Keratinocyte (primary cell): Measurements from ENCODE around the gene COL6A1. TPM values are rescaled to one million over a fixed set of nuclear protein-coding genes. Genes with fewer than 3 reads are reported as not detected.

Experiments
- DNase-seq: peaks from one replicate; pipeline ENCODE4 v3.0.0-alpha.2; 2011; ENCODE audit warnings: low read depth, missing footprints, low spot score
- FAIRE-seq: peaks from 2 replicates; lab custom pipeline; 2011; peaks lifted over from hg19 to GRCh38; lab: Jason Lieb, UNC
- H2AFZ ChIP-seq: 2 replicates; pipeline ENCODE4 v1.6.0; 2012; ENCODE audit warnings: low read length, control low read depth, inconsistent platforms; ENCODE audit not compliant: control insufficient read depth
- H3K27ac ChIP-seq: 2 replicates; pipeline ENCODE4 v1.5.1; 2011; ENCODE audit warnings: low read length; ENCODE audit not compliant: control insufficient read depth, insufficient read depth
- H3K27me3 ChIP-seq: 3 replicates; pipeline ENCODE4 v1.6.0; 2011; ENCODE audit warnings: low read length; ENCODE audit not compliant: control insufficient read depth, insufficient read depth; ENCODE audit errors: extremely low read depth
- H3K36me3 ChIP-seq, 2 experiments: 2 replicates in 1 of 2; 3 replicates in 1 of 2; pipeline ENCODE4 v1.5.1; 2011; ENCODE audit warnings: low read length in 2 of 2, mild to moderate bottlenecking in 1 of 2; ENCODE audit not compliant: control insufficient read depth in 2 of 2, insufficient read depth in 2 of 2; ENCODE audit errors: extremely low read depth in 1 of 2
- H3K4me1 ChIP-seq: 3 replicates; pipeline ENCODE4 v1.5.1; 2011; ENCODE audit warnings: low read length; ENCODE audit not compliant: control insufficient read depth, insufficient read depth; ENCODE audit errors: extremely low read depth
- H3K4me2 ChIP-seq: 3 replicates; pipeline ENCODE4 v1.6.0; 2011; ENCODE audit warnings: low read depth, low read length; ENCODE audit not compliant: control insufficient read depth, insufficient read depth; ENCODE audit errors: extremely low read depth
- H3K4me3 ChIP-seq, 3 experiments: fragments of 200-600 bp in 1 of 3; sonication (generic) in 1 of 3; 2 replicates in 2 of 3; 3 replicates in 1 of 3; pipeline ENCODE4 v1.5.1; 2011 to 2016; ENCODE audit warnings: low read length in 3 of 3, mild to moderate bottlenecking in 3 of 3, control low read depth in 2 of 3, inconsistent platforms in 1 of 3, low read depth in 1 of 3, mixed read lengths in 1 of 3, mixed run types in 1 of 3, moderate library complexity in 1 of 3; ENCODE audit not compliant: control insufficient read depth in 2 of 3, insufficient read depth in 2 of 3; ENCODE audit errors: extremely low read depth in 1 of 3
- H3K79me2 ChIP-seq: 2 replicates; pipeline ENCODE4 v1.6.0; 2012; ENCODE audit warnings: low read length; ENCODE audit not compliant: control insufficient read depth, insufficient read depth
- H3K9ac ChIP-seq: 3 replicates; pipeline ENCODE4 v1.6.0; 2011; ENCODE audit warnings: low read length; ENCODE audit not compliant: control insufficient read depth, insufficient read depth; ENCODE audit errors: extremely low read depth
- H3K9me1 ChIP-seq: 3 replicates; pipeline ENCODE4 v1.6.0; 2011; ENCODE audit warnings: low read length; ENCODE audit not compliant: control insufficient read depth, insufficient read depth; ENCODE audit errors: extremely low read depth
- H3K9me3 ChIP-seq: 2 replicates; pipeline ENCODE4 v1.5.1; 2012; ENCODE audit warnings: low read depth, low read length; ENCODE audit not compliant: control insufficient read depth
- H4K20me1 ChIP-seq: 3 replicates; pipeline ENCODE4 v1.6.0; 2011; ENCODE audit warnings: low read length; ENCODE audit not compliant: control insufficient read depth, insufficient read depth; ENCODE audit errors: extremely low read depth
- EZH2 ChIP-seq: IDR thresholded peaks from one replicate; pipeline ENCODE4 v1.6.1; 2012; ENCODE audit warnings: inconsistent platforms, mild to moderate bottlenecking, low read length, moderate library complexity
- dilution Hi-C: fragments of 300-500 bp; cut with MboI; formaldehyde crosslinking; loops from one replicate; pipeline ENCODE4 v1.7.0; 2020; ENCODE audit warnings: low sequenced_read_pairs; ENCODE audit not compliant: extremely low pct_ligation_motif_present
- polyA plus RNA-seq, 5 experiments: library from polyadenylated mRNA; depleted of rRNA in 3 of 5; stranded (reverse) in 3 of 5; stranded (forward) in 1 of 5; unstranded in 1 of 5; fragments of >200 nt; gene quantifications; 1 replicate in 1 of 5; 2 replicates in 3 of 5; 3 replicates in 1 of 5; pipeline versions ENCODE4 v1.2.1 to v1.2.3, GENCODE V29; 2011 to 2012; ENCODE audit warnings: missing spikeins in 2 of 5, low read depth in 1 of 5, low replicate concordance in 1 of 5
- TF ChIP-seq, protein P1 (sequence below), 3 experiments: IDR thresholded peaks in 1 of 3; conservative IDR thresholded peaks in 1 of 3; optimal IDR thresholded peaks in 1 of 3; 2 replicates in 2 of 3; 3 replicates in 1 of 3; pipeline versions ENCODE3 to v1.5.1; 2011; ENCODE audit warnings: low read length in 3 of 3, mild to moderate bottlenecking in 3 of 3, moderate library complexity in 2 of 3, control low read depth in 1 of 3, inconsistent platforms in 1 of 3; ENCODE audit not compliant: insufficient read depth in 2 of 3; ENCODE audit errors: extremely low read depth in 1 of 3

The COL6A1 gene
- polyA plus RNA-seq, 1 donor (not counting 4 experiments of a cell fraction or from before 2014, with no cell fraction given), result 2.5 TPM

DNA sequence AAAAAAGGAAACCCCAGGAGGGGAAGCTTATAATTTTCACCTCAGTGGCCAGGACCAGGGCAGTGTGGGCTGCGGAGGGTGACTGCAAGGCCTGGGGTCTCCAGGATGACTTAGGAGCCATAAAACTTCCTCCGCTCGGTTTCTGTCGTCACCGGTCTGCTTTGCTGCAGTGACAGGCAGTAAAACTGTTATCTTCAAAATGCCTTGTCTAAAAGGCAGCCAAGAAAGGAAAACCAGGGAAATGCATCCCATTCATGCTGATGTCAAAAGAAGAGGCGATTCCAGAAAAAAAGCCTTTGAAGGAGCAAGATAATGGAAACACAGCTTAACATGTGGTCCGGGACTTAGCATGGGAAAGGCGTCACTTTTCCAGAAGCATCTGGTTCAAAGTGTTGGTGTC lies 42.0 kb downstream of the COL6A1 start:
- FAIRE-seq (no peak), DNase-seq (no peak)
- H4K20me1 ChIP-seq, result no peaks in the 10 kb centered on the region
- dilution Hi-C loops, result no loop called here
- H3K9me1 ChIP-seq, result no peaks in the 10 kb centered on the region
- no peak overlapping the region for H3K9ac ChIP-seq
- H3K4me1 ChIP-seq, result no peaks in the 10 kb centered on the region
- TF ChIP-seq, protein P1, sequence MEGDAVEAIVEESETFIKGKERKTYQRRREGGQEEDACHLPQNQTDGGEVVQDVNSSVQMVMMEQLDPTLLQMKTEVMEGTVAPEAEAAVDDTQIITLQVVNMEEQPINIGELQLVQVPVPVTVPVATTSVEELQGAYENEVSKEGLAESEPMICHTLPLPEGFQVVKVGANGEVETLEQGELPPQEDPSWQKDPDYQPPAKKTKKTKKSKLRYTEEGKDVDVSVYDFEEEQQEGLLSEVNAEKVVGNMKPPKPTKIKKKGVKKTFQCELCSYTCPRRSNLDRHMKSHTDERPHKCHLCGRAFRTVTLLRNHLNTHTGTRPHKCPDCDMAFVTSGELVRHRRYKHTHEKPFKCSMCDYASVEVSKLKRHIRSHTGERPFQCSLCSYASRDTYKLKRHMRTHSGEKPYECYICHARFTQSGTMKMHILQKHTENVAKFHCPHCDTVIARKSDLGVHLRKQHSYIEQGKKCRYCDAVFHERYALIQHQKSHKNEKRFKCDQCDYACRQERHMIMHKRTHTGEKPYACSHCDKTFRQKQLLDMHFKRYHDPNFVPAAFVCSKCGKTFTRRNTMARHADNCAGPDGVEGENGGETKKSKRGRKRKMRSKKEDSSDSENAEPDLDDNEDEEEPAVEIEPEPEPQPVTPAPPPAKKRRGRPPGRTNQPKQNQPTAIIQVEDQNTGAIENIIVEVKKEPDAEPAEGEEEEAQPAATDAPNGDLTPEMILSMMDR (optimal IDR thresholded peaks at IDR 0.05 in 1 of 3, IDR thresholded peaks at IDR 0.05 in 1 of 3, conservative IDR thresholded peaks at IDR 0.05 in 1 of 3; ENCODE audit: extremely low read depth in 1 of 3, insufficient read depth in 2 of 3, low read length in 3 of 3), result no peak
- no peak for TF ChIP-seq EZH2
- no peaks in the 10 kb centered on the region for H3K79me2 ChIP-seq
- no peaks in the 10 kb centered on the region for H3K9me3 ChIP-seq
- no peak overlapping the region for H3K4me2 ChIP-seq
- no peaks in the 10 kb centered on the region for H3K36me3 ChIP-seq
- no peak overlapping the region for H2AFZ ChIP-seq
- no peak overlapping the region for H3K4me3 ChIP-seq
- no peaks in the 10 kb centered on the region for H3K27me3 ChIP-seq
- no peak overlapping the region for H3K27ac ChIP-seq

- H3K27me3 ChIP-seq, result no peaks in the 10 kb centered on the region
- no peak overlapping the region for H3K9ac ChIP-seq
- no peak for TF ChIP-seq EZH2
- TF ChIP-seq, protein P1 (optimal IDR thresholded peaks at IDR 0.05 in 1 of 3, IDR thresholded peaks at IDR 0.05 in 1 of 3, conservative IDR thresholded peaks at IDR 0.05 in 1 of 3; ENCODE audit: extremely low read depth in 1 of 3, insufficient read depth in 2 of 3, low read length in 3 of 3), result no peak
- DNase-seq, result no peak
- no peaks in the 10 kb centered on the region for H3K4me1 ChIP-seq
- no peaks in the 10 kb centered on the region for H3K9me1 ChIP-seq
- H3K9me3 ChIP-seq, result no peaks in the 10 kb centered on the region
- FAIRE-seq, result no peak
- H3K79me2 ChIP-seq, result no peaks in the 10 kb centered on the region
- no peaks in the 10 kb centered on the region for H3K36me3 ChIP-seq
- H2AFZ ChIP-seq, result no peak overlapping the region
- no peak overlapping the region for H3K27ac ChIP-seq
- H4K20me1 ChIP-seq, result no peaks in the 10 kb centered on the region
- H3K4me2 ChIP-seq, result no peak overlapping the region
- no peak overlapping the region for H3K4me3 ChIP-seq
- dilution Hi-C loops, result no loop called here
Measured at GRCh38 chr21:46024141-46024540, 42.6 kb downstream of the COL6A1 start.
